HG03432 (cell line): ENCODE measurements around the gene CCNK.

ENCODE experiments used
- ATAC-seq: cut with Tn5 transposase; IDR thresholded peaks from one replicate; pipeline ENCODE4 v1.9.1; 2021; ENCODE audit warnings: mild to moderate bottlenecking, moderate library complexity; ENCODE audit not compliant: unreplicated experiment

The CCNK gene

GRCh38 chr14:99505089-99505488, 23.9 kb downstream of the CCNK start:
- no peak for ATAC-seq

GRCh38 chr14:99506276-99506675, 25.1 kb downstream of the CCNK start:
- no peak for ATAC-seq

DNA sequence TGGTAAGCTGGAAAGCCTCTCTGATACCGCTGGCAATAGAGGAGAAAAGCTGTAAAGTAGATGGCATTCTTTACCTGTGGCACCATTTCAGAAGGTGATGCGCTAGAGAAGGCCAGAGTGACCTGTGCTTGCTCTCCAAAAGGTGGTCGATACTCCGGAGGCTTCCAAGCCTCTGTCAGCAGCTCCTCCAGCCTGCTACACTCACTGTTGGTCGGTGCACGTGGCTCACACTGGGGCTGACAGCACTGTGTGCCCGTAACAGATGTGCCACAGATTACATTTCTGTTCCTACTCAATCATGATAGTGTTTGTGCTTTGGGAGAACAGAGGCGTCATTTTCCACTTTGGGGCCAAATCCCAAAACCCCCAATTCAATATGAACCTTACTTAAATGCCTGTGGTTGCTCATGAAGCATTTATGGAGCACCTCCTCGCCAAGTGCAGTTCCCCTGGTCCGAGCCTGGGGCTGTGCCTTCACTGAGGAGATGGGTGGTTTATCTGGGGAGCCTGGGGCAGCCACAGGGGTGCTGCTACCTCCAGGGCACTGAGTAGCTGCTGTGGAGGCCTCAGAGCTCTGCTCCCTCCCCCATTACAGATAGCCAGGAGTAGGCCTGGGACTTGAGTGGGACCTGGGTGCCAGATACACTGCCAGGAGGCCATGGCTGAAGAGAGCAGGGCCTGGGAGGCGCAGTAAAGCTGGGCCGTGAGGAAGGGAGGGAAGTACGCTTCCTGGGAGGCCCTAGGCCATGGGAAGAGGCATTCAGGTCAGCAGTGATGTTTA, 26.8 kb downstream of the CCNK start:
- ATAC-seq = no peak

DNA sequence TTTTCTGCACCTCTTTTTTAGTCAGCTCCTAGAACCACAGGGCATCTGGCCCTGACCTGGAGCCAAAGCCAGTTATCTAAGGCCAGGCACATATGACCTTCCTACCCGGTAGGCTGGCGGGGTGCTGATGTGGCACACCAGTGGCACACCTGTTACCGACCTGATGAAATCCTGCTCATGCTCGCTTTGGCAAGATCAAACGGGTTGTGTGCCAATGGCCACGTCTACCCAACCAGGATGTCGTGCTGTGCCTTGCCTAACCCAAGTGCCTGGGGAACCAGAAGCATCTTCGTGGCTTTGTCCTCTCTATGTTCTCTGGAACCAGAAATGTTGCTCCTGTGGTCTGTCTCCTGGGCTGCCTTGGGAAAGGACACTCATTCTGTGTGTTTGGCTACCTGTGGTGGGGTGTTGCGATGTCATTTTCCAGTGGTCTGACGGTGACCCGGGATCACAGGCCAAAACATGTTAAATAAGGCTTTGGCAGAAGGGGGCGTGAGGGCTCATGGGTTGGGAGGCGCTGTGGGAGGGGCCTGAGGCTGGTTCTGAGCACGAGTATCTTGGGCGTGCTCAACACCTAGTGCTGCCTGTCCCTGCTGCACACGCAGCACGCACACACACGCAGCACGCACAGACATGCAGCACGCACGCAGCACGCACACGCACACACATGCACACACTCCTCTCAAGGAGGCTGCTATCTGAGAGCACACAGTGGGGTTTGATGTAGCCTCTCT, 27.9 kb downstream of the CCNK start:
- ATAC-seq = no peak

DNA sequence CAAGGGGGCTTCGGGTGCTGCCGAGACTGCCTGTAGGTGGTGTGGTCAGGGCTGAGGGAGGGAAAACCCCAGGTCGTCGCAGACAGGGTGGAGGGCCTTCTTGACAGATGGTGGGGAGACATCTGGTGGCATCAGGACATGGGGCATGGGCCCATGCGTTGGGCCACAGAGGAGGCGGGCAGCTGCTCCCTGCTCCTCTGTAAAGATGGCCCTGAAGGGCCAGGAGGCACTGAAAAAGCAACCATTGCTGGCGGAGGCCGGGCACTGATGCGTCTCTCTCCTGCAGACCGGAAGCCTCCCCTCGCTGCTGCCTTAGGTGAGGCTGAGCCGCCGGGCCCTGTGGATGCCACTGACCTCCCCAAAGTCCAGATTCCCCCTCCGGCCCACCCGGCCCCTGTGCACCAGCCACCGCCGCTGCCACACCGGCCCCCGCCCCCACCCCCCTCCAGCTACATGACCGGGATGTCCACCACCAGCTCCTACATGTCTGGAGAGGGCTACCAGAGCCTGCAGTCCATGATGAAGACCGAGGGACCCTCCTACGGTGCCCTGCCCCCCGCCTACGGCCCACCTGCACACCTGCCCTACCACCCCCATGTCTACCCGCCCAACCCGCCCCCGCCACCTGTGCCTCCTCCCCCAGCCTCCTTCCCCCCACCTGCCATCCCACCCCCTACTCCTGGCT, 28.8 kb downstream of the CCNK start:
- ATAC-seq = no peak

GRCh38 chr14:99510556-99511139, 29.4 kb downstream of the CCNK start:
- ATAC-seq = no peak

DNA sequence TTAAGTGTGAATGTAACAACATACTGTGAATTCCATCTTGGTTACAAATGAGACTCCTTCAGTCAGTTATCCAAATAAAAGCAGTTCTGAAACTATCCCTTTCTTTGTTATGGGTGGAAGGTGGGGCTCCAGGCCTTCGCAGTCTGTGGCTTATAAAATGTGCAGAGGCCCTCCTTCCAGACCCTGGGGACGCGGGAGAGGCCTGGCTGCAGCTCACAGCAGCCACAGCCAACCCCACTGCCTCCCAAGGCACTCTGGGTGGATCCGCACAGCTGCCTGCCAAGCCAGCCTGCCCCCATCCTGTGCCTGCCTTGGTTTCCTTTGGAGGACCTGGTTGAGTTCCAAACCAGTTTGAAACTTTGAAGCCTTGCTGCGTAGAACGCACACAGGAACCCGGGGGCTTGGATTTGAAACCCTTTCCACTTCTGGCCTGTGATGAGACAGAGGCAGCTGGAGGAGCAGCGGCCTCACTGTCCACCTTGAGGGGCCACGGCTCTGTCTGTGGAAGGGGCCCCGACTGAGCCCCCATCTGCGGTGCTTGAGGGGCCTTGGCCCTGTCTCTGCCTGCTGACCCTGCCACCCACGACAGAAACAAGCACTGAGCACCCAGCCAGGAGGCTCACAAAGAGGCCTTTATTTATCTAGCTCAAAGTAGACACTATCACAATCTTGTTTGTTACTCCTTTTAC, 30.4 kb downstream of the CCNK start:
- no peak for ATAC-seq

GRCh38 chr14:99512110-99512449, 30.9 kb downstream of the CCNK start:
- ATAC-seq = no peak

- no peak for ATAC-seq
These were observed 31.5 kb downstream of the CCNK start for GRCh38 chr14:99512571-99513182.

GRCh38 chr14:99513183-99513694, 32.0 kb downstream of the CCNK start:
- ATAC-seq = no peak

- no peak for ATAC-seq
These were observed 32.8 kb downstream of the CCNK start for GRCh38 chr14:99513946-99514551.

DNA sequence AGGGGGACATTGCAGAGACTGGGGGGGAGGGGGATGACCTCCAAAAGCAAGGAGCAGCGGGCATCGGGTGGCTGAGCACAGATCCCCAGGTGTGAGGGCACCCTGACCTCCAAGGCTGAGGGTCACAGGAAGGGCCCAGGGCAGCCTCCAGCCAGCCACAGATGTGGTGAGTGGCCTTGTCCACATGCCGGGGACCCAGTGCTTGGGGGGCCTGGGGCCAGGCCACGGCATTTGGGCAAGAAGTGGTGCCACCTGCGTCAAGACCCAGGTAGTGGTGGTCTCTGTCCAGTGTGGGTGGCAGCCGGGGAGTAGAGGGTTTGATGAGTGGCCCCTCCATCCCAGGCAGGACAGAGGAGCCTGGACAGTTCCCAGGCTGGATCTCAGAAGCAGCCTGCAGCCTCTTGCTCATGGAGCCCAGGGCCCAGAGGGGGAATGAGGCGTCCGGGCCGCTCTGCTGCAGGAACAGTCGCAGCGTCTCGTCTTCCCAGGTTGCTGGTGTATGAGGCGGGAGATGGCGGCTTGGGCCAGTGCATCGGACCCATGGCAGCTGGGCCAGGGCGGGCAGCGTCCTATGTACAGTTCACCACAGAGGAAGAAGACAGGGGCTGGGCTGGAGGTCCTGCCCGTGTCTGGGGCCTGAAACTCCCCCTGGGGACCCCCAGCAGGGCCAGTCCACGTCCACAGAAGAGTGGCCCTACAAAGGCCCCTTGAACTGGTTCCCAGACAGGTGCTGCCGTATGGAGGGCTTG, 33.5 kb downstream of the CCNK start:
- no peak for ATAC-seq

- ATAC-seq = no peak
These were observed 34.3 kb downstream of the CCNK start for GRCh38 chr14:99515301-99516155.

GRCh38 chr14:99516156-99516870, 35.1 kb downstream of the CCNK start:
- no peak for ATAC-seq

DNA sequence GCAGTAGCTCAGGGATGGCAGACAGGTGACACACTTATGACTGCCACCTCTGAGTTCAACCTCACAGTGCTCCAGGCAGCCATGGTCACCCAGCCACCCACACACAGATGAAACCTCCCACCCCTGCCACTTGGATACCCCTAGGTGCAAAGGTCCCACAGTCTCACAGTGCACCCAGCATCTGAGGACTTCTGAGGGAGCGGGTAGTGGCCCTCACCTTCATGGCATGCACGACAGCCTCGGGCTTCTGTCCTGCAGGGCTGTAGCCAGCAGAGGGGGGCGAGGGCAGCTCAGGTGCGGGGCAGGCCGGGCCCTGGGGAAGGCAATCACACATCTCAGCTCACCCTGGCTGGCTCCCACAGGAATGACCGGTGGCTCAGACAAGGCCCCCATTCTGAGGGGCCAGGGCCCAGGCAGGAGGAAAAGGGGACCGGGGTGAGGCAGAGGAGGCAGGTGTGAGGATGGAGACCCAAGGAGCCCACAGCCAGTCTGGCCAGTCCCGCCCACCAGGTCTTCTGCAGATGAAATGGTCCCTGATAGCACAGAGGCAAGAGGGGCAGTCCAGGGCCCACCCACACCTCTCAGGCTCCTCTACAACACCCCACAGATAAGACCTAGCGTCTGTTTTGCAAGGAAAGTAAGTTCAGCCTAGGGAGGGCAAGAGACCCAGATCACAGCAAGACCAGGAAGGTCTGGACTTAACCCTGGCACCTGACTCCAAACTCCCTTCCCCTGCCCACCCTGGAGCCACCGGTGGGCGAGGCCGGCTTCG, 35.8 kb downstream of the CCNK start:
- no peak for ATAC-seq

GRCh38 chr14:99517643-99518381, 36.6 kb downstream of the CCNK start:
- peak; percentile 2 for ATAC-seq
